ENCODE results near the gene ANAPC15.
A peak's percentile ranks its signal among the peaks of the same experiment; 100 is the strongest.

ANAPC15 gene

GRCh38 chr11:72083414-72083813, 29.1 kb downstream of the ANAPC15 start:
- H3K27ac ChIP-seq, result peak overlapping the region; percentile 81
- TF ChIP-seq CTCF (conservative IDR thresholded peaks at IDR 0.05) (no peak), ZFX (IDR thresholded peaks at IDR 0.05) (no peak)

- H3K27ac ChIP-seq, result peak overlapping the region; percentile 81
- no peak for TF ChIP-seq ZFX (IDR thresholded peaks at IDR 0.05)
- no peak for TF ChIP-seq CTCF (conservative IDR thresholded peaks at IDR 0.05)
These were observed 30.6 kb downstream of the ANAPC15 start for GRCh38 chr11:72081821-72082453.

GRCh38 chr11:72081184-72081644, 31.3 kb downstream of the ANAPC15 start:
- TF ChIP-seq CTCF (conservative IDR thresholded peaks at IDR 0.05) (no peak), ZFX (IDR thresholded peaks at IDR 0.05) (no peak)
- H3K27ac ChIP-seq, result peak overlapping the region; percentile 81

- H3K27ac ChIP-seq, result peak within 1 kb of the TSS; percentile 81
- TF ChIP-seq ZFX (IDR thresholded peaks at IDR 0.05), result peak; percentile 42; the same call in 1 of the 2 replicates
- TF ChIP-seq CTCF (conservative IDR thresholded peaks at IDR 0.05), result no peak
These were observed 31.9 kb downstream of the ANAPC15 start, which contains the start of the genes LRRC51 and NUMA1 for GRCh38 chr11:72080326-72081183. Gene LRRC51 (plus strand): TSS chr11:72080850. CDS start chr11:72089084, 8,234 bp downstream. Gene NUMA1 (minus strand): TSS chr11:72080542. CDS start chr11:72035943, 44,599 bp downstream.

GRCh38 chr11:72079819-72080325, 32.6 kb downstream of the ANAPC15 start:
- H3K27ac ChIP-seq, result peak overlapping the region; percentile 81
- TF ChIP-seq ZFX (IDR thresholded peaks at IDR 0.05), result no peak

GRCh38 chr11:72078477-72078876, 34.0 kb downstream of the ANAPC15 start:
- no peak overlapping the region for H3K27ac ChIP-seq

GRCh38 chr11:72075756-72076155, 36.7 kb downstream of the ANAPC15 start:
- TF ChIP-seq ZFX (IDR thresholded peaks at IDR 0.05) (no peak), CTCF (conservative IDR thresholded peaks at IDR 0.05) (no peak)
- H3K27ac ChIP-seq, result no peak overlapping the region

More at GRCh38 chr11:72078477-72078876, 34.0 kb downstream of the ANAPC15 start:
- TF ChIP-seq ZFX (IDR thresholded peaks at IDR 0.05) (no peak), CTCF (conservative IDR thresholded peaks at IDR 0.05) (no peak)

All from C4-2B (cell line).